Keratinocyte (primary cell): ENCODE data around the gene YY1.

Experiments
- CTCF ChIP-seq, 3 experiments: IDR thresholded peaks in 1 of 3; conservative IDR thresholded peaks in 1 of 3; optimal IDR thresholded peaks in 1 of 3; 2 replicates in 2 of 3; 3 replicates in 1 of 3; pipeline versions ENCODE3 to v1.5.1; 2011; ENCODE audit warnings: low read length in 3 of 3, mild to moderate bottlenecking in 3 of 3, moderate library complexity in 2 of 3, control low read depth in 1 of 3, inconsistent platforms in 1 of 3; ENCODE audit not compliant: insufficient read depth in 2 of 3; ENCODE audit errors: extremely low read depth in 1 of 3
- EZH2 ChIP-seq: IDR thresholded peaks from one replicate; pipeline ENCODE4 v1.6.1; 2012; ENCODE audit warnings: inconsistent platforms, mild to moderate bottlenecking, low read length, moderate library complexity

- no peak for TF ChIP-seq CTCF (optimal IDR thresholded peaks at IDR 0.05 in 1 of 3, IDR thresholded peaks at IDR 0.05 in 1 of 3, conservative IDR thresholded peaks at IDR 0.05 in 1 of 3; ENCODE audit: extremely low read depth in 1 of 3, insufficient read depth in 2 of 3, low read length in 3 of 3)
- no peak for TF ChIP-seq EZH2
Observed at GRCh38 chr14:100241279-100241678, 2.3 kb downstream of the YY1 start.
